B cell (primary cell): ENCODE measurements around the gene ANLN.

Experiments used
- CTCF ChIP-seq: fragments of 200-600 bp; IDR thresholded peaks from one replicate; pipeline ENCODE4 v1.8.0; 2022; ENCODE audit warnings: antibody characterized with exemption, mild to moderate bottlenecking
- EZH2 ChIP-seq: IDR thresholded peaks from 2 replicates; pipeline ENCODE4 v1.6.1; 2012; ENCODE audit warnings: borderline replicate concordance, low read depth, mild to moderate bottlenecking, moderate library complexity, low read length; ENCODE audit not compliant: insufficient read depth, poor library complexity, severe bottlenecking

DNA sequence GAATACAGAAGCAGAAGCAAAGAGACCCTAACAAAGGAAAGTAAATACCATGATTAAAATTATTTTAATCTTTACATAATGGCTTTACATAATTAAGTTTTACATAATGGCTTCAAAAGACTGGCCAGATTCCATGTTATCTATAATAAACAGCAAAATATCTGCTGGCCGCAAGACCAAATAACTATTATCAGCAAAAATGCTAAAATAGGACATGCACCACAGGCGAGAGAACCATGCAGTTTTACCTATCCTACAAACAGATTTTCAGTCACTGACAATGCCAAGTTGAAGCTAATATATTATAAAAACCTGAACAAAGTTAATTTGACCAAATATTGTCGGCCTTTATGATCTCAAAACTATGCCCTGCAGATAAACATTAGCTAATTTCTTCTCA is 34.2 kb upstream of the ANLN start:
- TF ChIP-seq CTCF, result no peak
- no peak for TF ChIP-seq EZH2
